Keratinocyte (primary cell): ENCODE data around the gene TIRAP. TPM values are rescaled to one million over a fixed set of nuclear protein-coding genes. Genes with fewer than 3 reads are reported as not detected.

Experiments used
- DNase-seq: peaks from one replicate; pipeline ENCODE4 v3.0.0-alpha.2; 2011; ENCODE audit warnings: low read depth, missing footprints, low spot score
- FAIRE-seq: peaks from 2 replicates; lab custom pipeline; 2011; peaks lifted over from hg19 to GRCh38; lab: Jason Lieb, UNC
- H2AFZ ChIP-seq: 2 replicates; pipeline ENCODE4 v1.6.0; 2012; ENCODE audit warnings: low read length, control low read depth, inconsistent platforms; ENCODE audit not compliant: control insufficient read depth
- H3K27ac ChIP-seq: 2 replicates; pipeline ENCODE4 v1.5.1; 2011; ENCODE audit warnings: low read length; ENCODE audit not compliant: control insufficient read depth, insufficient read depth
- H3K27me3 ChIP-seq: 3 replicates; pipeline ENCODE4 v1.6.0; 2011; ENCODE audit warnings: low read length; ENCODE audit not compliant: control insufficient read depth, insufficient read depth; ENCODE audit errors: extremely low read depth
- H3K36me3 ChIP-seq, 2 experiments: 2 replicates in 1 of 2; 3 replicates in 1 of 2; pipeline ENCODE4 v1.5.1; 2011; ENCODE audit warnings: low read length in 2 of 2, mild to moderate bottlenecking in 1 of 2; ENCODE audit not compliant: control insufficient read depth in 2 of 2, insufficient read depth in 2 of 2; ENCODE audit errors: extremely low read depth in 1 of 2
- H3K4me1 ChIP-seq: 3 replicates; pipeline ENCODE4 v1.5.1; 2011; ENCODE audit warnings: low read length; ENCODE audit not compliant: control insufficient read depth, insufficient read depth; ENCODE audit errors: extremely low read depth
- H3K4me2 ChIP-seq: 3 replicates; pipeline ENCODE4 v1.6.0; 2011; ENCODE audit warnings: low read depth, low read length; ENCODE audit not compliant: control insufficient read depth, insufficient read depth; ENCODE audit errors: extremely low read depth
- H3K4me3 ChIP-seq, 3 experiments: fragments of 200-600 bp in 1 of 3; sonication (generic) in 1 of 3; 2 replicates in 2 of 3; 3 replicates in 1 of 3; pipeline ENCODE4 v1.5.1; 2011 to 2016; ENCODE audit warnings: low read length in 3 of 3, mild to moderate bottlenecking in 3 of 3, control low read depth in 2 of 3, inconsistent platforms in 1 of 3, low read depth in 1 of 3, mixed read lengths in 1 of 3, mixed run types in 1 of 3, moderate library complexity in 1 of 3; ENCODE audit not compliant: control insufficient read depth in 2 of 3, insufficient read depth in 2 of 3; ENCODE audit errors: extremely low read depth in 1 of 3
- H3K79me2 ChIP-seq: 2 replicates; pipeline ENCODE4 v1.6.0; 2012; ENCODE audit warnings: low read length; ENCODE audit not compliant: control insufficient read depth, insufficient read depth
- H3K9ac ChIP-seq: 3 replicates; pipeline ENCODE4 v1.6.0; 2011; ENCODE audit warnings: low read length; ENCODE audit not compliant: control insufficient read depth, insufficient read depth; ENCODE audit errors: extremely low read depth
- H3K9me1 ChIP-seq: 3 replicates; pipeline ENCODE4 v1.6.0; 2011; ENCODE audit warnings: low read length; ENCODE audit not compliant: control insufficient read depth, insufficient read depth; ENCODE audit errors: extremely low read depth
- H3K9me3 ChIP-seq: 2 replicates; pipeline ENCODE4 v1.5.1; 2012; ENCODE audit warnings: low read depth, low read length; ENCODE audit not compliant: control insufficient read depth
- H4K20me1 ChIP-seq: 3 replicates; pipeline ENCODE4 v1.6.0; 2011; ENCODE audit warnings: low read length; ENCODE audit not compliant: control insufficient read depth, insufficient read depth; ENCODE audit errors: extremely low read depth
- CTCF ChIP-seq, 3 experiments: IDR thresholded peaks in 1 of 3; conservative IDR thresholded peaks in 1 of 3; optimal IDR thresholded peaks in 1 of 3; 2 replicates in 2 of 3; 3 replicates in 1 of 3; pipeline versions ENCODE3 to v1.5.1; 2011; ENCODE audit warnings: low read length in 3 of 3, mild to moderate bottlenecking in 3 of 3, moderate library complexity in 2 of 3, control low read depth in 1 of 3, inconsistent platforms in 1 of 3; ENCODE audit not compliant: insufficient read depth in 2 of 3; ENCODE audit errors: extremely low read depth in 1 of 3
- EZH2 ChIP-seq: IDR thresholded peaks from one replicate; pipeline ENCODE4 v1.6.1; 2012; ENCODE audit warnings: inconsistent platforms, mild to moderate bottlenecking, low read length, moderate library complexity
- dilution Hi-C: fragments of 300-500 bp; cut with MboI; formaldehyde crosslinking; loops from one replicate; pipeline ENCODE4 v1.7.0; 2020; ENCODE audit warnings: low sequenced_read_pairs; ENCODE audit not compliant: extremely low pct_ligation_motif_present
- polyA plus RNA-seq, 5 experiments: library from polyadenylated mRNA; depleted of rRNA in 3 of 5; stranded (reverse) in 3 of 5; stranded (forward) in 1 of 5; unstranded in 1 of 5; fragments of >200 nt; gene quantifications; 1 replicate in 1 of 5; 2 replicates in 3 of 5; 3 replicates in 1 of 5; pipeline versions ENCODE4 v1.2.1 to v1.2.3, GENCODE V29; 2011 to 2012; ENCODE audit warnings: missing spikeins in 2 of 5, low read depth in 1 of 5, low replicate concordance in 1 of 5

Gene TIRAP
- polyA plus RNA-seq, 1 donor (not counting 4 experiments of a cell fraction or from before 2014, with no cell fraction given): 3.2 TPM

GRCh38 chr11:126338346-126339055 lies 55.6 kb downstream of the TIRAP start:
- H3K79me2 ChIP-seq: no peaks in the 10 kb centered on the region
- no peak overlapping the region for H3K4me3 ChIP-seq
- no peak overlapping the region for H3K27ac ChIP-seq
- no peak for DNase-seq
- H3K9me1 ChIP-seq: no peaks in the 10 kb centered on the region
- no peak overlapping the region for H2AFZ ChIP-seq
- H3K4me2 ChIP-seq: no peak overlapping the region
- H3K9ac ChIP-seq: no peak overlapping the region
- H3K27me3 ChIP-seq: no peaks in the 10 kb centered on the region
- H4K20me1 ChIP-seq: no peaks in the 10 kb centered on the region
- no peaks in the 10 kb centered on the region for H3K9me3 ChIP-seq
- no peak for TF ChIP-seq EZH2
- TF ChIP-seq CTCF (optimal IDR thresholded peaks at IDR 0.05 in 1 of 3, IDR thresholded peaks at IDR 0.05 in 1 of 3, conservative IDR thresholded peaks at IDR 0.05 in 1 of 3; ENCODE audit: extremely low read depth in 1 of 3, insufficient read depth in 2 of 3, low read length in 3 of 3): no peak
- dilution Hi-C loops: no loop called here
- H3K36me3 ChIP-seq: peaks cover 6 to 17% of the 10 kb centered on the region in 2 experiments
- no peak for FAIRE-seq
- H3K4me1 ChIP-seq: peaks cover 22% of the 10 kb centered on the region

- Histone ChIP-seq H3K27ac (no peak overlapping the region), H3K79me2 (no peaks in the 10 kb centered on the region), H3K27me3 (no peaks in the 10 kb centered on the region), H2AFZ (no peak overlapping the region), H3K9ac (no peak overlapping the region), H3K36me3 (peaks cover 6 to 21% of the 10 kb centered on the region in 2 experiments), H3K4me1 (peaks cover 22% of the 10 kb centered on the region), H3K9me3 (no peaks in the 10 kb centered on the region), H4K20me1 (no peaks in the 10 kb centered on the region), H3K4me3 (no peak overlapping the region), H3K9me1 (no peaks in the 10 kb centered on the region), H3K4me2 (no peak overlapping the region)
- dilution Hi-C loops: no loop called here
- FAIRE-seq (no peak), DNase-seq (no peak)
- TF ChIP-seq EZH2 (no peak), CTCF (optimal IDR thresholded peaks at IDR 0.05 in 1 of 3, IDR thresholded peaks at IDR 0.05 in 1 of 3, conservative IDR thresholded peaks at IDR 0.05 in 1 of 3; ENCODE audit: extremely low read depth in 1 of 3, insufficient read depth in 2 of 3, low read length in 3 of 3) (no peak)
Measured at GRCh38 chr11:126339073-126339862, 56.4 kb downstream of the TIRAP start.
